K562 (cell line): ENCODE data around the gene ORC1. TPM values are rescaled to one million over a fixed set of nuclear protein-coding genes. Genes with fewer than 3 reads are reported as not detected.

Experiments
- CEBPG ChIP-seq, 3 experiments: fragments of 200-800 bp in 1 of 3; sonication (Bioruptor generic) in 1 of 3; sonication (generic) in 1 of 3; formaldehyde crosslinking in 1 of 3; IDR thresholded peaks in 2 of 3; conservative IDR thresholded peaks in 1 of 3; 2 replicates each; pipeline versions ENCODE4 v1.6.1 to v1.8.0; 2016 to 2022; ENCODE audit warnings: missing compliant biosample characterization in 2 of 3, missing genetic modification characterization in 2 of 3, mild to moderate bottlenecking in 1 of 3, missing genetic modification reagents in 1 of 3
- DMBX1 ChIP-seq: fragments of 250-450 bp; sonication (Bioruptor Pico); IDR thresholded peaks from 2 replicates; pipeline ENCODE4 v1.8.0; 2022; ENCODE audit warnings: inconsistent platforms, mild to moderate bottlenecking, moderate library complexity, borderline replicate concordance
- ESRRB ChIP-seq: fragments of 250-450 bp; sonication (Bioruptor Pico); IDR thresholded peaks from 2 replicates; pipeline ENCODE4 v1.5.0; 2020; ENCODE audit warnings: mild to moderate bottlenecking, moderate library complexity, borderline replicate concordance
- IFI16 ChIP-seq: fragments of 250-450 bp; sonication (Bioruptor Pico); IDR thresholded peaks from 2 replicates; pipeline ENCODE4 v2.1.2; 2022; ENCODE audit warnings: mild to moderate bottlenecking, inconsistent platforms
- KAT2B ChIP-seq: IDR thresholded peaks from one replicate; pipeline ENCODE4 v1.6.1; 2012; ENCODE audit warnings: low read depth, mild to moderate bottlenecking, control low read depth, inconsistent platforms, low read length, moderate library complexity
- KDM4B ChIP-seq, 2 experiments: fragments of 450-650 bp in 1 of 2; sonication (generic) in 1 of 2; IDR thresholded peaks; 2 replicates each; pipeline ENCODE4 v1.6.1; 2016 to 2017; ENCODE audit warnings: borderline replicate concordance in 2 of 2, antibody characterized with exemption in 1 of 2, low read depth in 1 of 2, mild to moderate bottlenecking in 1 of 2
- MYC ChIP-seq, 2 experiments: fragments of 250-450 bp in 1 of 2; sonication (Bioruptor Pico) in 1 of 2; IDR thresholded peaks; 2 replicates each; pipeline versions ENCODE4 v1.5.1 to v1.6.1; 2012 to 2021; ENCODE audit warnings: low read depth in 2 of 2, borderline replicate concordance in 1 of 2, improper control_type of control experiment in 1 of 2, low read length in 1 of 2, mild to moderate bottlenecking in 1 of 2, moderate library complexity in 1 of 2
- RCOR1 ChIP-seq, 2 experiments: IDR thresholded peaks; 2 replicates each; pipeline ENCODE4 v1.6.1; 2012; ENCODE audit warnings: low read depth in 2 of 2, low read length in 2 of 2, borderline replicate concordance in 1 of 2, improper control_type of control experiment in 1 of 2
- SIN3A ChIP-seq, 2 experiments: fragments of 150-350 bp in 1 of 2; IDR thresholded peaks; 2 replicates each; pipeline ENCODE4 v1.6.1; 2011 to 2016; ENCODE audit warnings: borderline replicate concordance in 2 of 2, low read depth in 2 of 2, low read length in 2 of 2, mild to moderate bottlenecking in 2 of 2, moderate library complexity in 2 of 2; ENCODE audit not compliant: control insufficient read depth in 1 of 2
- SLC30A9 ChIP-seq: fragments of 250-450 bp; sonication (Bioruptor Pico); IDR thresholded peaks from 2 replicates; pipeline ENCODE4 v1.8.0; 2022; ENCODE audit warnings: mild to moderate bottlenecking, moderate library complexity
- TAL1 ChIP-seq: fragments of 450-650 bp; IDR thresholded peaks from 2 replicates; pipeline ENCODE4 v1.6.1; 2016; ENCODE audit warnings: mild to moderate bottlenecking
- TCFL5 ChIP-seq: fragments of 250-450 bp; sonication (Bioruptor Pico); conservative IDR thresholded peaks from 2 replicates; pipeline ENCODE4 v1.6.1; 2021; ENCODE audit warnings: mild to moderate bottlenecking, moderate library complexity, matching md5 sums
- ZNF263 ChIP-seq: sonication (generic); formaldehyde crosslinking; IDR thresholded peaks from 2 replicates; pipeline ENCODE4 v1.8.0; 2022; ENCODE audit warnings: mild to moderate bottlenecking, missing genetic modification reagents, borderline replicate concordance
- polyA plus RNA-seq, 8 experiments: library from polyadenylated mRNA; depleted of rRNA in 4 of 8; stranded (reverse) in 5 of 8; unstranded in 3 of 8; fragments of >200 nt; fragmentation: Nextera tagmentation in 2 of 8; fragmentation: Illumina TruSeq in 1 of 8; extraction: Ambion mirVana in 2 of 8; extraction: Trizol in 1 of 8; gene quantifications; 2 replicates each; pipeline versions ENCODE4 v1.2.1 to v1.2.3, GENCODE V29; 2011 to 2014; ENCODE audit warnings: inconsistent platforms in 1 of 8, missing spikeins in 1 of 8
- total RNA-seq, 7 experiments: library from RNA; depleted of rRNA in 6 of 7; stranded (reverse); fragments of >200 nt in 6 of 7; fragmentation: Illumina TruSeq in 2 of 7; extraction: Trizol in 2 of 7; gene quantifications; 2 replicates each; pipeline versions ENCODE4 v1.2.1 to v1.2.3, GENCODE V29; 2011 to 2021; ENCODE audit warnings: low replicate concordance in 1 of 7
- TF ChIP-seq, protein P1 (sequence below): fragments of 250-450 bp; sonication (Bioruptor Pico); IDR thresholded peaks from 2 replicates; pipeline ENCODE4 v1.4.0; 2020
- TF ChIP-seq, protein P2 (sequence below): fragments of 450-650 bp; formaldehyde crosslinking; IDR thresholded peaks from 2 replicates; pipeline ENCODE4 v1.4.0; 2020; ENCODE audit warnings: mild to moderate bottlenecking, moderate library complexity
- TF ChIP-seq, protein P3 (sequence below): fragments of 250-450 bp; sonication (Bioruptor Pico); IDR thresholded peaks from 2 replicates; pipeline ENCODE4 v1.8.0; 2022; ENCODE audit warnings: moderate library complexity, mild to moderate bottlenecking, inconsistent platforms
- TF ChIP-seq, protein P4 (sequence below), 2 experiments: fragments of 450-650 bp; conservative IDR thresholded peaks; 2 replicates each; pipeline ENCODE4 v1.6.1; 2017; ENCODE audit warnings: mild to moderate bottlenecking in 2 of 2, moderate library complexity in 2 of 2
- TF ChIP-seq, protein P5 (sequence below): sonication (generic); formaldehyde crosslinking; IDR thresholded peaks from 2 replicates; pipeline ENCODE4 v1.8.0; 2022; ENCODE audit warnings: missing genetic modification reagents, mild to moderate bottlenecking, moderate library complexity, borderline replicate concordance

ORC1 gene
- total and polyA plus RNA-seq, 9 of the 15 experiments (the other 6 are each of a cell fraction or from before 2014, with no cell fraction given), result 26.4 to 91.6 (median 69.7) TPM

DNA sequence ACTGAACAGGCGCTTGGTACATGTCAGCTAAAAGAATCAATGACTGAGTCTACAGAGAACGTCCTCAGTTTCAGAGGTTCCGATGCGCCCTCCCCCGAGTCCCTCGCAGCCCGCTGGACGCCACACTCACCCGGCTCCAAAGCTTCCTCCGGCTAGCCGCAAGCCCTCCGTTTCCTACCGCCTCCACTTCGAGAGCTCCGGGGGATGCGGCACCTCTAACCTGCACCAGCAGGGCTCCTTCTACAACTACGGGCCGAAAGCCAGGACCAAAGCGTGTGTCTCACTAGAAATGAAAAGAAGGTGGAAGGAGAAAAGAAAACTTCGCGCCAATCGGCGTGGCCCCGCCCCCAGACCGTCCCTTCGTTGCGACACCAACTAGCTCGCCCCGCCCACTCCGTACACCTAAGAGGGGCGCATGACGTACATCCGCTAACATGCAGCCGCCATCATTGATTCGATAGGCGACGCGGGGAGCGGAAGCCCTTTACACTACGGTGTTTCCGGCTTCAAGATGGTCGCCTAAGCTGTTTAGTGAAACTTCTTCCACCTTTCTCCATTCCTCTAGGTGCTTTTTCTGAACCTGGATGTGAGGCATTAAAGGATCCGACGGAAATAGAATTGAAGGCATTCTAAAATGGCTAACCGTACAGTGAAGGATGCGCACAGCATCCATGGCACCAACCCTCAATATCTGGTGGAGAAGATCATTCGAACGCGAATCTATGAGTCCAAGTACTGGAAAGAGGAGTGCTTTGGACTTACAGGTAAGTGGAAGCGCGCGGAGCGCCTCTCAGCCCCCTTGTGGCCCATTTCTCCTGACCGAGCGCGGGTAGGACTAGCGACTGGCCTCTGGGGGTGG, at the start of gene ORC1, which contains the start of gene PRPF38A (continued):
- TF ChIP-seq TAL1 (no peak), KAT2B (no peak), MYC (IDR thresholded peaks at IDR 0.05; ENCODE audit: low read depth, low read length) (peak; percentile 74; the same call in 1 of the 2 replicates), MYC (CRISPR knock-in tag; IDR thresholded peaks at IDR 0.05; ENCODE audit: borderline replicate concordance, low read depth) (no peak; the same call in none of the 2 replicates), TCFL5 (CRISPR knock-in tag) (no peak), IFI16 (CRISPR knock-in tag) (no peak; the same call in 1 of the 2 replicates), CEBPG (CRISPR knock-in tag; IDR thresholded peaks at IDR 0.05) (peak; percentile 98), CEBPG (tag; conservative IDR thresholded peaks at IDR 0.05 in 1 of 2, IDR thresholded peaks at IDR 0.05 in 1 of 2) (peak; percentile 95 to 97), DMBX1 (CRISPR knock-in tag) (0 out of 2 replicates have a peak, but pooled peaks have one; percentile 55), SIN3A (IDR thresholded peaks at IDR 0.05; ENCODE audit: borderline replicate concordance in 2 of 2, control insufficient read depth in 1 of 2, low read depth in 2 of 2, low read length in 2 of 2) (peak in 1 of 2 experiments; percentile 72; a peak in 2 of 4 replicates), KDM4B (IDR thresholded peaks at IDR 0.05; ENCODE audit: borderline replicate concordance in 2 of 2, low read depth in 1 of 2) (peak in 1 of 2 experiments; percentile 89; a peak in 2 of 4 replicates), SLC30A9 (CRISPR knock-in tag) (no peak), ZNF263 (CRISPR knock-in tag) (0 out of 2 replicates have a peak, but pooled peaks have one; percentile 9), ESRRB (CRISPR knock-in tag) (no peak), RCOR1 (IDR thresholded peaks at IDR 0.05; ENCODE audit: borderline replicate concordance in 1 of 2, low read depth in 2 of 2, low read length in 2 of 2) (0 out of 4 replicates have a peak, but pooled peaks have one; percentile 0 to 6)
- TF ChIP-seq, protein P1, sequence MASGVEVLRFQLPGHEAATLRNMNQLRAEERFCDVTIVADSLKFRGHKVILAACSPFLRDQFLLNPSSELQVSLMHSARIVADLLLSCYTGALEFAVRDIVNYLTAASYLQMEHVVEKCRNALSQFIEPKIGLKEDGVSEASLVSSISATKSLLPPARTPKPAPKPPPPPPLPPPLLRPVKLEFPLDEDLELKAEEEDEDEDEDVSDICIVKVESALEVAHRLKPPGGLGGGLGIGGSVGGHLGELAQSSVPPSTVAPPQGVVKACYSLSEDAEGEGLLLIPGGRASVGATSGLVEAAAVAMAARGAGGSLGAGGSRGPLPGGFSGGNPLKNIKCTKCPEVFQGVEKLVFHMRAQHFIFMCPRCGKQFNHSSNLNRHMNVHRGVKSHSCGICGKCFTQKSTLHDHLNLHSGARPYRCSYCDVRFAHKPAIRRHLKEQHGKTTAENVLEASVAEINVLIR (CRISPR knock-in tag), result peak; percentile 91
- TF ChIP-seq, protein P2, sequence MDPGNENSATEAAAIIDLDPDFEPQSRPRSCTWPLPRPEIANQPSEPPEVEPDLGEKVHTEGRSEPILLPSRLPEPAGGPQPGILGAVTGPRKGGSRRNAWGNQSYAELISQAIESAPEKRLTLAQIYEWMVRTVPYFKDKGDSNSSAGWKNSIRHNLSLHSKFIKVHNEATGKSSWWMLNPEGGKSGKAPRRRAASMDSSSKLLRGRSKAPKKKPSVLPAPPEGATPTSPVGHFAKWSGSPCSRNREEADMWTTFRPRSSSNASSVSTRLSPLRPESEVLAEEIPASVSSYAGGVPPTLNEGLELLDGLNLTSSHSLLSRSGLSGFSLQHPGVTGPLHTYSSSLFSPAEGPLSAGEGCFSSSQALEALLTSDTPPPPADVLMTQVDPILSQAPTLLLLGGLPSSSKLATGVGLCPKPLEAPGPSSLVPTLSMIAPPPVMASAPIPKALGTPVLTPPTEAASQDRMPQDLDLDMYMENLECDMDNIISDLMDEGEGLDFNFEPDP, result no peak
- TF ChIP-seq, protein P3, sequence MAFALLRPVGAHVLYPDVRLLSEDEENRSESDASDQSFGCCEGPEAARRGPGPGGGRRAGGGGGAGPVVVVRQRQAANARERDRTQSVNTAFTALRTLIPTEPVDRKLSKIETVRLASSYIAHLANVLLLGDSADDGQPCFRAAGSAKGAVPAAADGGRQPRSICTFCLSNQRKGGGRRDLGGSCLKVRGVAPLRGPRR (CRISPR knock-in tag), result no peak
- TF ChIP-seq, protein P4, sequence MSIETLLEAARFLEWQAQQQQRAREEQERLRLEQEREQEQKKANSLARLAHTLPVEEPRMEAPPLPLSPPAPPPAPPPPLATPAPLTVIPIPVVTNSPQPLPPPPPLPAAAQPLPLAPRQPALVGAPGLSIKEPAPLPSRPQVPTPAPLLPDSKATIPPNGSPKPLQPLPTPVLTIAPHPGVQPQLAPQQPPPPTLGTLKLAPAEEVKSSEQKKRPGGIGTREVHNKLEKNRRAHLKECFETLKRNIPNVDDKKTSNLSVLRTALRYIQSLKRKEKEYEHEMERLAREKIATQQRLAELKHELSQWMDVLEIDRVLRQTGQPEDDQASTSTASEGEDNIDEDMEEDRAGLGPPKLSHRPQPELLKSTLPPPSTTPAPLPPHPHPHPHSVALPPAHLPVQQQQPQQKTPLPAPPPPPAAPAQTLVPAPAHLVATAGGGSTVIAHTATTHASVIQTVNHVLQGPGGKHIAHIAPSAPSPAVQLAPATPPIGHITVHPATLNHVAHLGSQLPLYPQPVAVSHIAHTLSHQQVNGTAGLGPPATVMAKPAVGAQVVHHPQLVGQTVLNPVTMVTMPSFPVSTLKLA (conservative IDR thresholded peaks at IDR 0.05), result peak; percentile 62 to 82
- TF ChIP-seq, protein P5, sequence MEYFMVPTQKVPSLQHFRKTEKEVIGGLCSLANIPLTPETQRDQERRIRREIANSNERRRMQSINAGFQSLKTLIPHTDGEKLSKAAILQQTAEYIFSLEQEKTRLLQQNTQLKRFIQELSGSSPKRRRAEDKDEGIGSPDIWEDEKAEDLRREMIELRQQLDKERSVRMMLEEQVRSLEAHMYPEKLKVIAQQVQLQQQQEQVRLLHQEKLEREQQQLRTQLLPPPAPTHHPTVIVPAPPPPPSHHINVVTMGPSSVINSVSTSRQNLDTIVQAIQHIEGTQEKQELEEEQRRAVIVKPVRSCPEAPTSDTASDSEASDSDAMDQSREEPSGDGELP (CRISPR knock-in tag), result peak; percentile 76; the same call in 1 of the 2 replicates
